HG03025 (cell line): ENCODE results near the gene E2F2.
"Not testable (repeated sequence)": the region's sequence is repeated elsewhere in the genome, so short reads cannot be mapped to it uniquely, and the experiment has no call there.

Experiments
- ATAC-seq: cut with Tn5 transposase; IDR thresholded peaks from one replicate; pipeline ENCODE4 v1.9.1; 2021; ENCODE audit warnings: mild to moderate bottlenecking, moderate library complexity; ENCODE audit not compliant: unreplicated experiment, low FRiP score

E2F2 gene

DNA sequence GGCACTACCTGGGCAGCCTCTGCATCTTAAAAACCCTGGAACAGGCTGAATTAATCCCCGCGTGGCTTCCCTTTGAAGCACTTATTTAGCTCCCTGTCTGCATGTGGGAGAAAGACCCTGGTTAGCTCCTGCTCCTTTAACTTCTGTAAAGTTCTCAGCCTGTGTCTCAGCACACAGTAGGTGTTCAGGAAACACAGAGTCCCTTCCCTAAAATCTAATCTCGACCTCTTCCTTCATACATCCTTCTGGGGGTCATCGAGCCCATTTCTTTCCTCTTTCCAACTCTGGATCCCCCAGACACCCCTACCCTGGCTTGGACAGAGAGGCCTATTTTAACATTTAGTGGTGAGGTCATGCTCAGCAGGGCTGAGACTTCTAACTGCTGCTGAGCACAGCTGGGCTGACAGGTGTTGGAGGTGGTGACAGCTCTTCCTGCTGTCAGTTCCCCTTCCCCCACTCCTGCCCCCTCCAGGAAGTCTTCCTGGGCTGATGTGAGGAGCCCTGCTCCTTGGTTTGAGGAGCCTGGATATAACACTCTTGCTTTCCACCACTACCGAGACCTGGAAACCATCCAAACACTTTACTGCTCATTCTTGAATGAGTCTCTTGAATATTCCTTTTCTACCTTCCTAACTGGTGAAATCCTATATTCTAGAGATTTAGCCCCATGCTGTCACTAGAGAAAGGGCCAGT, 5.3 kb downstream of the E2F2 start:
- ATAC-seq, result no peak

DNA sequence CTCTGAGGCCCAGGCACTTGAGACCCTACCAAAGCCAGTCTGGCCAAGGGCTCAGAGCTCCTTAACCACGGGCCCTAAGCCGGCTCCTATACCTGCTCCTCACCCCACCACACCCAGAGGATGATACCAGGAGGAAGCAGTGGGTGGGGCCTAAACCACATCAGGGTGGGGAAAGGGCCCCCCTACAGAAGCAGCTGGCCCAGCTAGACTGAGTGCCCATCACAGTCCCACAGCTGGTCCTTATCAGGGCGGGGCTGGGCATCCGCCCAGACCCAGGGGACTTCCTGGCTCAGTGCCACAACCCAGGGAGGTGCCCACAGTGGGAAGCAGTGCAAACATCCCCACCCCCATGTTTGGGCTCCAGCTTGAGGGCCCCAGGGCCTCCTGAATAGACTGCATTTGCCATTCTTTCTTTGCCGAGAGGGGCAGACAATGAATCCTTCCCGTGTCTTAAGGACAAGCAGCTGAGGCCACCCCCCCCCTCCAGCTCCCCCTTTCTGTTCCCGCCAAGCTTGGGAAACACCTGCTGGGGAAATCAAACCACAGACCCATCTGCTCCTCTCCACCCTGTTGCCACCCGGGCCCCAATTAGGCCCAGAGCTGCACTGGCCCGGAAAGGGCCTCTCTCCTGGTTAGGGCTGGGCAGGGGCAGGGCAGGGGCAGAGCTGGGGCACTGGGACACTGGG, 6.2 kb downstream of the E2F2 start:
- no peak for ATAC-seq

DNA sequence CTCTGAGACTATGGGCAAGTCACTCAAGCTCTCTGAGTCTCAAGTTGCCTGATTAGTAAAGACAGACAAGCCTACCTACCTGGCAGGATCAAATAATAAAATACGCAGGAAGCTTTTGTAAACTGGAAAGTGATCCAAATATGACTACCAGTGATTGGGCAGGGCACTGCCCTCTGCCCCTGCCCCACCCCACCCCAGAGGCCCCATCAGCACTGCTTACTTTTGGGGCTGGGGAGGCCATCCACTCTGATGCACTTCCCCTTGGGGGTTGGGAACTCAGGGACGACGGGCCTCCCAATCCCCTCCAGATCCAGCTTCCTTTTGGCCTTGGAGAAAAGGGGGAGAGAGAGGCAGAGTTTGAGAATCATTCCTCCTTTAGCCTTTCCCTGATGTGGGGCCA, 6.9 kb downstream of the E2F2 start:
- no peak for ATAC-seq

DNA sequence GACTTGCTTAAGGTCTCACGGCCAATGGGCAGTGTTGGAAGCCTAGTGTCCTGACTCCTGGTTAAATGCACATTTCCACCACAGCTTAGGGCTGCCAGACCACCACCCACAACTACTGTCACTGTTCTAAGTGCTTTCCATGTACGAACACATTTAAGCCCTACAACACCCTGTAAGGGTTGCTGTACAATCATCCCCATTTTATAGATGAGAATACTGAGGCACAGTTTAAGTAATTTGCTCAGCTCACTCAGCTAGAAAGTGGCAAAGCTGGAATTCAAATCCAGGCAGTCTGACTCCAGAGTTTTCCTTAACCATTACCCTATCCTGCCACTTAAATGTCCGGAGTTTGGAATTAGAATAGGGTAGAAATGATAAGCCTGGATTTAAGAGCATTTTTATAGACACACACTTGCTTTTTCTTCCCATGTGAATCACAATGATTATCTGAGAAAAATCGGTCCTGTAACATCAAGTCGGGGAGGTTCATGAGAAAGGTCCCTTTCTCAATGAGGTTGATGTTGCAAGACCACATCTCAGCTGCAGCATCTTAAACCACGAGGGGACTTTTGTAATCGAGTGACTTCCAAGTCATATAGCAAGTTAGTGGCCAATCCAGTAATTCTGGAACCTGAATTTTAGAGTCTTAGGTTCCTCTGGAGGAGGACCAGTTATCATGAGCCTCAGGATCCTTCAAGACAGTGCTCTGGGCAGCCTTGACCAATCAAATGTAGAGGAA, 8.6 kb downstream of the E2F2 start:
- no peak for ATAC-seq

DNA sequence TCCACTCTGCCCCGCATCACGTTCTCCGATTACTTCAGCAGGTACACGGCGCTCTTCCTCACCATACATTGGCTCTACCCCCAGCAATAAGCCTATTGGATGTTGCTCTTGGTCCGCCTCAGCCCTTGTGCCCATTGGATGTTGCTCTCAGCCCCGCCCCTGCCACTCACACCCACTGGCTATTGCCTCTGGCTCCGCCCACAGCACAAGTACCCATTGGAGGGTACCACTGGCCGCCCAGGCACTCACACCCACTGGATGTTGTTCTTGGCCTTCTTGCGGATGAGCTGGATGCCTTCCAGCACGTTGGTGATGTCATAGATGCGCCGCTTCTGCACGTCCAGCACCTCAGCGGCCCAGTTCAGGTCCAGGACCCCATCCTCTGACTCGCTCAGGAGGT, 9.4 kb downstream of the E2F2 start:
- ATAC-seq, result no peak

DNA sequence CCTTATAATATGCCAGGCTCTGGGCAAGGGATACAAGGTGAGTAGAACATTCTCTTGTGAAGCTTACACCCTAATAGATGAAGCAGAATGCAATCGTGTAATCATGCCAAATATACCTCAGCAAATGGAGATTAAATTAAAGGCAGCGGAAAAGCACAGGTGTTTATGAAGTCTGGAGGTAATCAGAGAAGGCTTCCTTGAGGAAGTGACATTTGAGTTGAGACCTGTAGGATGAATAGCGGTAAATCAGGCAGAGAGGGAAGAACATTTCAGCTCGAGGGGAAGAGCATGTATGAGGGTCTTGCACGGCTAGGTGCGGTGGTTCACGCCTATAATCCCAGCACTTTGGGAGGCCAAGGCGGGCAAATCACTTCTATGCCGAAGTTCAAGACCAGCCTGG, 13.5 kb downstream of the E2F2 start:
- no peak for ATAC-seq

DNA sequence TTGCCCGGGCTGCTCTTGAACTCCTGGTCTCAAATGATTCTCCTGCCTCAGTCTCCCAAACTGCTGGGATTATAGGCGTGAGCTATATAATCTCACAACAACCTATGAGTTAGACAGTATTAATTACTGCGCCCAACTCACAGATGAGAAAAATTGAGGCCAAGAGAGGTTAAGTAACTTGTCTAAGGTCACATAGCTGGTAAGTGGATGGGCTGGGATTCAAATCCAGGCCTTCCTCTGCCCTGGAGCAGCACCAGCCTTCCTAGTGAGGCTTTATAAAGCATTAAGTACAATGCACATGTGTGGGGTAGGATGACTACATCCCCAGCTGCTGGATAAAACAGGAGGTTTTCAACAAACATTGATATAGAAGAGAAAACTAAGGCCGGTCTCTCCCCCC, 15.1 kb downstream of the E2F2 start:
- no peak for ATAC-seq

DNA sequence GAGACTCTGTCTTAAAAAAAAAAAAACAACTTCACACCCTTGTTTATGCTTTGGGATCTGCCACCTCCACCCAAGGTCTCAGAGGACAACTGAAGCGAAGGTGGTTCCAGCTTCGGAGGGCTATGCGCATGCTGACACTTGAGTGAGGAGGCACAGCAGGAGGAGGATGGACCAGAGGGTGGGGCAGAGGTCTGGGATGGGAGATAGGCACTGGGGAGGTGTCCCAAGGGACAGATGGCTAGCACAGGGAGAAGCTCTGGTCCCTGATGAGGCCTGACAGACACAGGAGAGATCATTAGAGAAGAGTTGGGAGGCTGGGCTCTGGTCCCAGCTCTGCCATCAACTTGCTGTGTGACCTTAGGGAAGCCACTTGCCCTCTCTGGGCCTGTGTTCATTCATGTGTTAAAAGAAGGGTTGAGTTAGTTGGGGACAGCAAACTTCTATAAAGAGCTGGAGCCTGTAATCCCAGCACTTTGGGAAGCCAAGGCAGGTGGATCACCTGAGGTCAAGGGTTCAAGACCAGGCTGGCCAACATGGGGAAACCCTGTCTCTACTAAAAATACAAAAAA, 16.8 kb downstream of the E2F2 start:
- ATAC-seq, result no peak

DNA sequence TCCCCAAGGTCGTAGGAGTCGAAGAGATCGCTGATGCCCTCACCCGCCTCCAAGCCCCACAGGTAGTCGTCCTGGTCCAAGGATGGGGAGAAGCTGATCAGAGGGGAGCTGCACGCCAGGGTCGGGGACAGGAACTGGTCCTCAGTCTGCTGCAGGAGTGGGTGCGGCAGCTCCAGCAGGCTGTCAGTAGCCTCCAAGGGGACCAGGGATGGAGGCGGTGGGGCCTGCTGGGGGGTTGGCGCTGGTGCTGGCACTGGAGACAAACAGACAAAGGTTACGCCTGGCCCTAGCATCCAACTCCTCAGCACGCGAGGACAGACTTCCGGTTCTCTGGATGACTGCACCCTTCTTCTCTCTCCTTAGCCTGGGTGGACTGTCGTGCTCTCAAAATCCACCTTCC, 21.1 kb downstream of the E2F2 start:
- ATAC-seq, result no peak

DNA sequence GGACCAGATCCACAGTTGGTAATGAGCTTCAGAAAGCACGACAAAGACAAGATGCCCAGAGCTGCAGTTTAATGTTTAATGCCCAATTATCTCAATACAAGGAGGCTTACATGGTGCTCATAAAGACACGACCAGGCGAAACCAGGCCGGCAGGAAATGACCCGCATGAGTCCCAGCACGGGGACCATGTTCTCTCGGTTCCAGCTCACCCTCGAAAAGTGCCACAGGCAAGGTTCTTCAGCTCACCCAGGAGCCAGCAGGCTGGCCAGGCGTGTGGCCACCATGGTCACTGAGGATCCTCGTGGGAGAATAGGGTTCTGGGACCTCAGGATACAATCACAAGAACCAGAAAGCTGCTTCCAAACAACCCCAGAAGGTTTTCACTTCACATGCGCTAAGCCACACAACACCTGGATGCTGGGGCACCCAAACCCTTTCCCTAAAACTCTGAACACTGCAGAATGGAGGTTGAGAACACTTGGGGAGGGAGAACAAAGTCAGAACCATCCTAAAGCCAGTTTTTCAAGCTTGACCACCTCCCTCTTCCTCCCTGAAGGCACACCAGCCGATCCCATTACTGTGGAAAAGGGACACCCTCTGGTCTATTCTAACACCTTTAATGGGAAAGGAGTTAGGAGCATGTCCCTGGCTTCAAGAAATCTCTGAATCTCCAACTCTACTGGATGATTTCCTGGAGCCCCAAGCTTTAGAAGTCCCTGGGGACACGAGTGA, 24.5 kb downstream of the E2F2 start:
- no peak for ATAC-seq

DNA sequence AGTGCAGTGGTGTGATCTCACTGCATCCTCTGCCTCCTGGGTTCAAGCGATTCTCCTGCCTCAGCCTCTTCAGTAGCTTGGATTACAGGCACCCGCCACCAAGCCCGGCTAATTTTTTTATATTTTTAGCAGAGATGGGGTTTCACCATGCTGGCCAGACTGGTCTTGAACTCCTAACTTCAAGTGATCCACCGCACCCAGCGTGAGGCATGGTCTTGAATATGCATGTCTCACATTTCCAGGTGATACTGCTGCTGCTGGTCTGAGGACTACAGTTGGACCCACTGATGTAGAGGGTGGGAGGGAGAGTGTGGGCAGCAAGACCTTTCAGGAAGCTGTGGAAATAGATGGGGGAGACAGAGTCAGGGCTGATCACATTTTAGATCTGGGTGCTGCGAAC, 25.2 kb downstream of the E2F2 start:
- no peak for ATAC-seq

DNA sequence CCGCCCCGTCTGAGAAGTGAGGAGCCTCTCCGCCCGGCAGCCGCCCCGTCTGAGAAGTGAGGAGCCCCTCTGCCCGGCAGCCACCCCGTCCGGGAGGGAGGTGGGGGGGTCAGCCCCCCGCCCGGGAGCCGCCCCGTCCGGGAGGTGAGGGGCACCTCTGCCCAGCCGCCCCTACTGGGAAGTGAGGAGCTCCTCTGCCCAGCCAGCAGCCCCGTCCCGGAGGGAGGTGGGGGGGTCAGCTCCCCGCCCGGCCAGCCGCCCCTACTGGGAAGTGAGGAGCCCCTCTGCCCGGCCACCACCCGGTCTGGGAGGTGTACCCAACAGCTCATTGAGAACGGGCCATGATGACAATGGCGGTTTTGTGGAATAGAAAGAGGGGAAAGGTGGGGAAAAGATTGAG, 26.9 kb downstream of the E2F2 start:
- ATAC-seq, result not testable (repeated sequence)

DNA sequence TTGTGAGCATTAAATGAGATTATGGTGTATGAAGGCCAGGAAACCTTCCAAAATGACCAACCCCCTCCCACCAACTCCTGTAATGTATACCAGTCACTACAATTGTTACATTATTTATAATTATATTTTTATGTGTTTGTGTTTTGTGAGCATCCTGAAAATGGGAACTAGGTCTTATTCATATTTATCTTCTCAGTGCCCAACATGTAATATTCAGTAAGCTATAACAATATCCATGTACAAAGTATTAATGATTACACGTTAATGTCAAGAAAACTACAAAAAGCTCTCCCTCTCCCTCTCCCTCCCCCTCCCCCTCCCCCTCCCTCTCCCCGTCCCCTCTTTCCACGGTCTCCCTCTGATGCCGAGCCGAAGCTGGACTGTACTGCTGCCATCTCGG, 28.1 kb downstream of the E2F2 start:
- no peak for ATAC-seq

DNA sequence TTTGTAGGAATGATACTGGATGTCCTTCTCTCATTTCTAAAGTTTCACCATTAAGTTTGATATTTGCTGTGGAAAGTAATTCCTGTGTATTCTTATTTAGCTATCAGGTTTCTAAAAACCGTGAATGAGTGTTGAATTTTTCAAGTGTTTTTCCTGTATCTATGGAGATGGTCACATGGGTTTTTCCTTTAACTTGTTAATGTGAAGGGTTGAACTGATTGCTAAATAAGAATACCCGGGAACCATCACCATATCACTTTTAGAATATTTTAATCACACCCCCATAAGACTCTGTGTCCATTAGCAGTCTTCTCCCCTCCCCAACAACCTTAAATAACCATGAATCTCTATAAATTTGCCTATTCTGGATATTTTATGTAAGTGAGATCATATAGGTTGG, 30.6 kb downstream of the E2F2 start:
- no peak for ATAC-seq

DNA sequence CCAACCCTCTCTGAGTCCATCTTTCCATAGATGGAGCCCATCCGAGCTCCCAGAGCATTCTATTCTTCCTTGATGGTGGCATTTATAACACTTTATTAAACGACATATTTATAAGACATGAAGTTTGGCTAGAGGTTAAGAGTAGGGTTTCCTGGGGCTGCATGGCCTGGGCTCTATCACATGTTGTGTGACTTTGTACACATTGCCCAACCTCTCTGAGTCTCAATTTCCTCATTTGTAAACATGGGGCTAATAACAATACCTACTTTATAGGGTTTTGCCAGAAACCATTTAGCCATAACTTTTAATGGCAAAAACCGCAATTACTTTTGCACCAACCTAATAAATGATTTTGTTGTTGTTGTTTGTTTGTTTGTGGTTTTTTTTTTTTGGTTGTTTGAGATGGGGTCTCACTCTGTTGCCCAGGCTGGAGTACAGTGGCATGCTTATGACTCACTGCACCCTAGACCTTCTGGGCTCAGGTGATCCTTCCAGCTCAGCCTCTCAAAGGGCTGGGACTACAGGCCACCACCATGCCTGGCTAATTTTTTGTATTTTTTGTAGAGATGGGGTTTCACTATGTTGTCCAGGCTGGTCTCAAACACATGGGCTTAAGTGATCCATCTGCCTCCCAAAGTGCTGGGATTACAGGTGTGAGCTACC, 33.1 kb downstream of the E2F2 start:
- no peak for ATAC-seq

DNA sequence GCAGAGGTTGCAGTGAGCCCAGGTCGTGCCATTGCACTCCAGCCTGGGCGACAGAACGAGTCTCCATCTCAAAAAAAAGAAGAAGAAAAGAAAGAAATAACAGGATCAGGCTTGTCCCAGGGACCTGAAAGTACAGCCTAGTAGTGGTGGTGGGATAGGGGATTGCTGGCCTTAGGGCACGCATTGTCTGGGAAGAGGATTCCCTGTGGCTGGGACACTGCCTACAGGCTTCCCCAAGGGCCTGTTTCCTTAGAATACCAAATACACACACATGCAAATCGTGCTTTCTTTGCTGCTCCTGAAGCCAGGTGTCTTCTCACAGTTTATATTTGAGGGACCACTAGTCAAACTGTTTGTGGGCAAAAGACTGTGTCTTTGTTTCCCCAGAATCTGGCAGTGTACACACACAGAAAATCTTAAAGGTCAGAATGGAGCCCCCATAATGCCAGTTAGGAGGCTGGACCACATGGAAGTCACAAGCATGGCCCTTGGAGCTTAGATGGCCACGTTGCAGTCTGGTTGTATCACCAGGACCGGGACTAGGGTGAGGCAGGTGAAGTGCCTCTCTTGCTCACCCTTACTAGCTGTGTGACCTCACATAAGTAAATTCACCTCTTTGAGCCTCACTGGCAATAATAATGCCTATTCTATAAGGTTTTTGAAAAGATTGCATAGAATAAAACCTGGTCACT, 34.4 kb downstream of the E2F2 start:
- ATAC-seq, result no peak

DNA sequence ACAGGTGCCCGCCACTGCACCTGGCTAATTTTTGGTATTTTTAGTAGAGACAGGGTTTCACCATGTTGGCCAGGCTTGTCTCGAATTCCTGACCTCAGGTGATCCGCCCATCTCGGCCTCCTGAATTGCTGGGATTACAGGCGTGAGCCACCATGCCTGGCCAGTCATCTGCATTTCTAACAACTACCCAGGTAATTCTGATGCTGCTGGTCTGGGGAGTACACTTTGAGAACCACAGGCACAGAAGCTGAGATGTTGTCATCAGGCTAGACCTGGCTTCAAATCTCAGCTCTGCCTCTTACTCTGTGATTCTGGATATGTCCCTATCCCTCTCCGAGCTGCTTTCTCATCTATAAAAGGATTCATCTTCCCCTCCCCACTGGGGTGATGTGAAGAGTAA, 36.2 kb downstream of the E2F2 start:
- not testable (repeated sequence) for ATAC-seq

DNA sequence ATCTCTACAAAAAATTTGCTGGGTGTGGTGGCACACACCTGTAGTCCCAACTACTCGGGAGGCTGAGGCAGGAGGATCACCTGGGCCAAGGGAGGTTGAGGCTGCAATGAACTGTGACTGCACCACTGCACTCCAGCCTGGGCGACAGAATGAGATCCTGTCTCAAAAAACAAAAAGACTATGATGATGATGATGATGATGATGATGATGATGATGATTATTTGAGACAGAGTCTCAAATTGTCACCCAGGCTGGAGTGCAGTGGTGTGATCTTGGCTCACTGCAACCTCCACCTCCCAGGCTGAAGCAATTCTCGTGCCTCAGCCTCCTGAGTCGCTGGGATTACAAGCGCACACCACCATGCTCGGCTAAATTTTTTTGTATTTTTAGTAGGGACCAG, 38.3 kb downstream of the E2F2 start:
- not testable (repeated sequence) for ATAC-seq

DNA sequence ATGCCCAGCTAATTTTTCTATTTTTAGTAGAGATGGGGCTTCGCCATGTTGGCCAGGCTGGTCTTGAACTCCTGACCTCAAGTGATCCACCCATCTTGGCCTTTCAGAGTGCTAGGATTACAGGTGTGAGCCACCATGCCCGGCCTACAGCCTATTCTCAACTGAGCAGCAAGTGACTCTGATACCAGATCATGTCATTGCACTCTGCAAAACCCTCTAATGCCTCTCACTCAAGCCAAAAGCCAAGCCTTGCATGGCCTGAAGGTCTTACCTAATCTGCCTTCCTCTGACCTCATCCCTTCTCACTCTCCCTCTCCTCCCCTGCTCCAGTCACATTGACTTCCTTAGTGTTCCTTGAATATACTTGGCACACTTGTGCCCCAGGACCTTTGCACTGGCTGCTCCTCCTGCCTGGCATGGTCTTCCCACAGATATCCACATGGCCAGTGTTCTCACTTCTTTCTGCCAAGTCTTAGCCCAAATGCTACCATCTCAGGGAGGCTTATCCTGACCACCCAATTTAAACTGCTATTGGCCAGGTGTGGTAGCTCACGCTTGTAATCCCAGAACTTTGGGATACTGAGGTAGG, 38.8 kb downstream of the E2F2 start:
- no peak for ATAC-seq
